GM18858 (cell line): Measurements from ENCODE around the gene LENG1.

Experiments
- ATAC-seq: cut with Tn5 transposase; IDR thresholded peaks from one replicate; pipeline ENCODE4 v1.9.1; 2021; ENCODE audit not compliant: unreplicated experiment

Gene LENG1

DNA sequence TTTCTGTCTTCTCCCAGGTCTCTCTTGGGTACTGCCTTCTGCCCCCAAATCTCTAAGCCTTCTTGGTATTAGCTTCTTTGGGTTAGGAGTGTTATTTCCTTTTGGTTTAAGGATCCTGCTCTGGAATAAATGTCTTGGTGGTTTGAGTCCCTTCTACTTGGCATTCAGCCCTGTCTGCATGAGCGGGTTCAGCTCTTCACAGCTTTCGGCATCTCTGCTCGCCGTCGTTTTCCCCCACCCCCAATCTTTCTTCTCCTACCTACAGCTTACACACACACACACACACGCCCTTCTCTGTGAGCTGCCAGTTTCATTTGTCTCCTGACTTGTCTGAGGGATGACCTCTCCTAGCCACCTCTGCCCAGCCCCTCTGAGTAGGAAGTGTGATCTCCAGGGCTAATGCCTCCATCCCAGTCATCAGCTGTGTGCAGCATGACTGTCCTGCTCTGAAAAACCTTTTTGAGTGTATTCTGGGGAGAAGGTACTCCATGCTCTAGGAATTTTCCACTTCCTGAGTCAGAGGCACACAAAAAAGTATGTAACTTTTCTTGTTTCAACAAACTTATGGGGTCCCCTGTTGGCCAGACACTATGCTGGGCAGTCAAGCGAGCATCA lies 17.2 kb downstream of the LENG1 start:
- no peak for ATAC-seq

GRCh38 chr19:54141356-54141755 lies 18.2 kb downstream of the LENG1 start:
- ATAC-seq, result no peak

DNA sequence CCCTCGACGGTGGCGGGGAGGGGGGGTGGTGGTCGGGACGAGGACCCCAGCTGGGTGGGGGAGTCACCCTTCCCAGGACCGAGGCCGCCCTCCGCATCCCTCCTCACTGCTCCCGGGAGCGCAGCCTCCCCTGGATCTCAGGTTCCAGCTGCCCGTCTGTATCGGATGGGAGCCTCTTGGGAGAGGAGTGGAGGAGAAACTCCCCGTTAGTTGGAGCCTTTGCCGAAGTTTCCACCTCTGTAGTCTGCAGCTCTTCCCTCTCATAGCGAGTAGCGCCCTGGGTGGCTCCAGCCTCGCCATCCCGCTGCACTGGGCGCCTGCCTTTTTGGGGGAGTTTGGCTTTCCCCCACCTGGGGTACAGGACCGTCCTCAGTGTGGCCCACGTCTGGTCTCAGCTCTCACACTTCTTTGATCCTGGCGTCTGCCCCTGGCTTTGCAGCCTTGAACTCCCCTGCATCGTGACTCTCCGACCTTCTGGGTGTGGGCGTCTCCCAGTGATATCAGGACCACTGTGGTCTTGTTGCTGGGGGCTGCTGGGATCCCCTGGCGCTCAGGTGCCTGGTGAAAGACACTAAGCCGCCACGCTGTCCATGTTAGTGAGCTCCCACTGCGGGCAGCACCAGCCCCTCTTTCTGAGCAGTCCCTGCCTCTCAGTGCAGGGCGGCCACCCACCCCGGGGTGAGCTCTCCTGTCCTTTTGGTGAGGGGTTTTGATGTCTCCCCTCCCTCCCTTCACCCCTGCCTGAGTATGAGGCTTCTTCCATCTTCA lies 20.8 kb downstream of the LENG1 start:
- no peak for ATAC-seq

- ATAC-seq, result no peak
These were observed 21.6 kb downstream of the LENG1 start, which contains the start of gene CNOT3 for GRCh38 chr19:54137699-54138488. CNOT3 (plus strand) TSS chr19:54137762; CDS start chr19:54142979, 5,217 bp downstream.

- peak; percentile 70 for ATAC-seq
These were observed 22.4 kb downstream of the LENG1 start for GRCh38 chr19:54136864-54137698.

GRCh38 chr19:54136086-54136863 lies 23.2 kb downstream of the LENG1 start:
- no peak for ATAC-seq

- ATAC-seq, result no peak
These were observed 25.4 kb downstream of the LENG1 start for GRCh38 chr19:54133957-54134590.

GRCh38 chr19:54133312-54133956 lies 26.1 kb downstream of the LENG1 start:
- no peak for ATAC-seq

DNA sequence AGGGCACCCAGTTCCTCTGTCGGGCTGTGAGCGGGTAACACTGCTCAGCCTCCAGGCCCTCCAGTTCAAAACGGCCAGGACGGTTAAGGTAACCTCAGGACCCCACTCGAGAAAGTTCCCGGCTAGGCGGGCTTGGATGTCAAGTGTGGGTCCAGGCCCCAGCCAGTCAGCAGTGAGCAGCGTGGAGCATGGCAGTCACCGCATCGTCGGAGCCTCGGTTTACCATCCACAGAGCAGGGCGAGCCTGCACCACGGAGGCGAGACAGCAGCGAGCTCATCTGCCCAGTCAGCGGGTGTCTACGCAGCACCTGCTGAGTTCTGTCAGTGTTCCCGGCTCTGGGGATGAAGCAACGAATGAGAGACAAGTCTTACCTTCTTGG lies 29.9 kb downstream of the LENG1 start:
- no peak for ATAC-seq

GRCh38 chr19:54128796-54129616 lies 30.5 kb downstream of the LENG1 start:
- ATAC-seq, result no peak

DNA sequence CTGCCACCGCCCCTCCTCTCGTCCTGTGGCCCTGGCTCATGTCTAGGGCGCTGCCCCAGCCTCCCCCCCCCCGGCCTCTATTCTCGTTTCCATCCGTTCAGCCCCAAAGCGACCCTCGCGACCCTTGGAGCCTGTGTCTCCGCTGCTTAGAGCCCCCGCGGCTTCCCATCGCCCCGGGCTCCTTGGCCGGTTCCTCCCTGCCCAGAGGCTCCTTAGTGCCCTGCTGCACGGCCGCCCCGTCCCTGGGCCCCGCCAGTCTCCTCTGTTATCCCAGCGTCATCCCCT lies 31.1 kb downstream of the LENG1 start:
- ATAC-seq, result no peak

- no peak for ATAC-seq
These were observed 31.7 kb downstream of the LENG1 start for GRCh38 chr19:54127688-54128440.

- ATAC-seq, result no peak
These were observed 33.8 kb downstream of the LENG1 start for GRCh38 chr19:54125713-54126112.

DNA sequence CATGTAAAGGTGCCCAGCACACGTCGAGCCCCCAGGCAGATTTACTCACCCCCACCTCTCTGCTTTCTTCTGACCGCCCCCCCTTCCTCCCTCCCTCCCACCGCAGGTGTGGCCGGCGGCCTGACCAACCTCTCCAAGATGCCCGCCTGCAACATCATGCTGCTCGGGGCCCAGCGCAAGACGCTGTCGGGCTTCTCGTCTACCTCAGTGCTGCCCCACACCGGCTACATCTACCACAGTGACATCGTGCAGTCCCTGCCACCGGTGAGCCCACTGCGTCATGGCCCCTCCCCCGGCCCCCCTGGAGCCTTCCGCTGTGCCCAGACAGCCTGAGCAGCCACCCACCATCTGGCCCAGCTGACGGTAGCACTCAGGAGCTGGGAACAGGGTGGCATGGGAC lies 35.1 kb downstream of the LENG1 start:
- ATAC-seq, result no peak

DNA sequence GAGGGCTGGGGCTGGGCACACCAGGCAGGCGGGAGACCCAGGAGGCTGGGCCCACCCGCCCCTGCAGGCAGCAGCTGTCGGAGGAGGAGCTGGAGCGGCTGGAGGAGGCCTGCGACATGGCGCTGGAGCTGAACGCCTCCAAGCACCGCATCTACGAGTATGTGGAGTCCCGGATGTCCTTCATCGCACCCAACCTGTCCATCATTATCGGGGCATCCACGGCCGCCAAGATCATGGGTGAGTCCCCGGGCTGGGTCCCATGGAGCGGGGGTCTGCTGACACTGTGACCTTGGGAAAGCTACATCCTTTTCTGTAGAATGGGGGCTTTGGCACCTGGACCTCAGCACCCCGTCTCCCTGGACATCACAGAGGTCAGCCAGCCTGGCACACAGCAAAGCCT lies 35.8 kb downstream of the LENG1 start:
- no peak for ATAC-seq

GRCh38 chr19:54121259-54121658 lies 38.3 kb downstream of the LENG1 start:
- no peak for ATAC-seq

DNA sequence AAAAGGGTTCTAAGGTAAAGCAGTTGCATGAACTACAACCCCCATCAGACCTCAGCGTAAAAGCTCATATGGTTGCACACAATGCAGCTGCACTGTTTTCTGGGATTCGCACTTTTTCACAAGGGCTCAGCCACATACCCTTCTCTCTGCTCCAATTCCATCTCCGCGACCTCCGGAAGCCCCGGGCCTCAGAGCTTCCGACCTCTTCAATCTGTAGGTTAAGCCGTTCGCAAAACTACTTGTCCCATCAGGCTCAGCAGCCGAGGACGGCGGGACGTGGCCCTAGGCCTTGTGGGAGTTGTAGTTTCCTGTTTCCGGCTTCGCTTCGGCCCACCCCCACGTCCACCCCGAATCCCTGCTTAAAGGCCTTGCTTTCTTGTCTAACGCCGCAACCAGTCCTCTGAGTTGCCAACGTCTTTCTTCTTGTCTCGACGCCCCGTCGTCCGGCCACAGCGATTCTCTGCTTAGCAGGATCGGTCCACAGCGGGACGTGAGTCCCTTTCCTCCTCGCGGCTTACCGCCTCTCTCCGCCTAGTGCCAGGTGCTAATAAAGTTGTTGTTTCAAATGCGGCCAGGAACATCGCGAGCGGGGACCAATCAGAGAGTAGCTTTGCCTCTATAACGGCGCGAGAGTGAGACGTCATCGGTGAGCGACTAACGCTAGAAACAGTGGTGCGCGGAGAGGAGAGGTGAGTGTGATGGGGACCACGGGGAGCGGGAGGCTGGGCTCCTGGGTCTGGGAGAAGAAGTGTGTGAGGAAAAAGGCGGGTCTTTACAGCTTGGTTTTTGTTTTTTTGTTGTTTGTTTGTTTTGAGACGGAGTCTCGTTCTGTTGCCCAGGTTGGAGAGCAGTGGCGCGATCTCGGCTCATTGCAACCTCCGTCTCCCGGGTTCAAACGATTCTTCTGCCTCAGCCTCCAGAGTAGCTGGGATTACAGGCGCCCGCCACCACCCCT lies 44.1 kb downstream of the LENG1 start, which contains the start of the genes PRPF31 and TFPT:
Gene PRPF31 (plus strand): TSS at position 646 of the 955 bp plus-strand sequence. CDS start 2,525 bp downstream, outside the sequence.
Gene TFPT (minus strand): TSS at position 549 of the 955 bp plus-strand sequence. CDS start 388 bp downstream, at position 161.
- ATAC-seq, result peak; percentile 61
